HCT116 (cell line): ENCODE measurements around the gene TCEANC.

Source experiments
- CTCF ChIP-seq, 3 experiments: fragments of 200-600 bp in 1 of 3; sonication (generic) in 1 of 3; IDR thresholded peaks in 2 of 3; conservative IDR thresholded peaks in 1 of 3; 2 replicates each; pipeline ENCODE4 v1.5.1; 2012 to 2017; ENCODE audit warnings: low read depth in 2 of 3, low read length in 2 of 3, antibody characterized with exemption in 1 of 3, borderline replicate concordance in 1 of 3, control low read depth in 1 of 3, mild to moderate bottlenecking in 1 of 3, mixed read lengths in 1 of 3, mixed run types in 1 of 3, moderate library complexity in 1 of 3; ENCODE audit not compliant: insufficient read depth in 1 of 3
- EZH2 ChIP-seq: fragments of 200-600 bp; sonication (generic); IDR thresholded peaks from 2 replicates; pipeline ENCODE4 v1.6.1; 2017; ENCODE audit warnings: antibody characterized with exemption, mixed run types
- EZH2phosphoT487 ChIP-seq: fragments of 200-600 bp; IDR thresholded peaks from 2 replicates; pipeline ENCODE4 v1.6.1; 2018; ENCODE audit warnings: antibody characterized with exemption, borderline replicate concordance
- JUND ChIP-seq: IDR thresholded peaks from 2 replicates; pipeline ENCODE4 v1.6.1; 2012
- POLR2A ChIP-seq: IDR thresholded peaks from 2 replicates; pipeline ENCODE4 v1.7.0; 2011; ENCODE audit warnings: borderline replicate concordance; ENCODE audit not compliant: insufficient read depth, insufficient read length; ENCODE audit errors: extremely low read depth
- POLR2AphosphoS5 ChIP-seq: IDR thresholded peaks from 2 replicates; pipeline ENCODE4 v1.6.1; 2011; ENCODE audit warnings: mild to moderate bottlenecking, low read depth, low read length, moderate library complexity
- REST ChIP-seq: IDR thresholded peaks from 2 replicates; pipeline ENCODE4 v1.6.1; 2012; ENCODE audit warnings: low read depth
- SIN3A ChIP-seq: IDR thresholded peaks from 2 replicates; pipeline ENCODE4 v1.6.1; 2012; ENCODE audit warnings: low read depth
- SRF ChIP-seq: IDR thresholded peaks from 2 replicates; pipeline ENCODE4 v1.6.1; 2012; ENCODE audit warnings: low read depth
- TCF7L2 ChIP-seq: IDR thresholded peaks from 2 replicates; pipeline ENCODE4 v1.7.0; 2011; ENCODE audit warnings: borderline replicate concordance, inconsistent platforms; ENCODE audit not compliant: insufficient read depth, insufficient read length; ENCODE audit errors: extremely low read depth
- YY1 ChIP-seq: IDR thresholded peaks from 2 replicates; pipeline ENCODE4 v1.6.1; 2011; ENCODE audit warnings: low read length, low read depth, moderate library complexity, mild to moderate bottlenecking; ENCODE audit not compliant: insufficient replicate concordance; ENCODE audit errors: extremely low read depth
- ZNF274 ChIP-seq: fragments of 200-500 bp; sonication (Bioruptor generic); IDR thresholded peaks from 2 replicates; pipeline ENCODE4 v1.6.1; 2014; ENCODE audit warnings: mild to moderate bottlenecking, low read depth, low read length, inconsistent platforms
- TF ChIP-seq, protein P1 (sequence below): IDR thresholded peaks from 2 replicates; pipeline ENCODE4 v1.6.1; 2012
- TF ChIP-seq, protein P2 (sequence below): IDR thresholded peaks from 2 replicates; pipeline ENCODE4 v1.6.1; 2012

- no peak for TF ChIP-seq EZH2phosphoT487
- no peak for TF ChIP-seq EZH2
- no peak for TF ChIP-seq CTCF (IDR thresholded peaks at IDR 0.05 in 2 of 3, conservative IDR thresholded peaks at IDR 0.05 in 1 of 3; ENCODE audit: borderline replicate concordance in 1 of 3, insufficient read depth in 1 of 3, low read depth in 2 of 3, low read length in 2 of 3)
- TF ChIP-seq REST: no peak
- TF ChIP-seq SIN3A: no peak
- TF ChIP-seq POLR2AphosphoS5: no peak
- no peak for TF ChIP-seq POLR2A
- no peak for TF ChIP-seq SRF
- TF ChIP-seq, protein P1, sequence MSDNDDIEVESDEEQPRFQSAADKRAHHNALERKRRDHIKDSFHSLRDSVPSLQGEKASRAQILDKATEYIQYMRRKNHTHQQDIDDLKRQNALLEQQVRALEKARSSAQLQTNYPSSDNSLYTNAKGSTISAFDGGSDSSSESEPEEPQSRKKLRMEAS: no peak
- no peak for TF ChIP-seq TCF7L2
- no peak for TF ChIP-seq ZNF274
- no peak for TF ChIP-seq JUND
- no peak for TF ChIP-seq YY1
- TF ChIP-seq, protein P2, sequence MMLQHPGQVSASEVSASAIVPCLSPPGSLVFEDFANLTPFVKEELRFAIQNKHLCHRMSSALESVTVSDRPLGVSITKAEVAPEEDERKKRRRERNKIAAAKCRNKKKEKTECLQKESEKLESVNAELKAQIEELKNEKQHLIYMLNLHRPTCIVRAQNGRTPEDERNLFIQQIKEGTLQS: no peak
These were observed 13.9 kb downstream of the TCEANC start for GRCh38 chrX:13666836-13667235.
